Lower lobe of right lung (tissue), 2 donors: ENCODE data around the gene KLF7. TPM values are rescaled to one million over a fixed set of nuclear protein-coding genes. Genes with fewer than 3 reads are reported as not detected.

Source experiments
- ATAC-seq, 2 donors: fragments of 200-7000 bp; cut with Tn5 transposase; one replicate each; pipeline ENCODE4 v1.9.1; 2020 to 2022; ENCODE audit warnings: mild to moderate bottlenecking in 2 of 2, moderate library complexity in 2 of 2
- DNase-seq: peaks from one replicate; pipeline ENCODE4 v3.0.0-alpha.2; 2020
- H3K27ac ChIP-seq: fragments of 200-600 bp; one replicate; pipeline ENCODE4 v1.8.0; 2022
- H3K27me3 ChIP-seq: fragments of 200-600 bp; one replicate; pipeline ENCODE4 v1.8.0; 2022; ENCODE audit warnings: low read depth
- H3K36me3 ChIP-seq: fragments of 200-600 bp; one replicate; pipeline ENCODE4 v1.8.0; 2022; ENCODE audit warnings: mild to moderate bottlenecking
- H3K4me1 ChIP-seq: fragments of 200-600 bp; one replicate; pipeline ENCODE4 v1.8.0; 2022
- H3K4me3 ChIP-seq: fragments of 200-600 bp; one replicate; pipeline ENCODE4 v1.8.0; 2022; ENCODE audit warnings: mild to moderate bottlenecking
- H3K9me3 ChIP-seq: fragments of 200-600 bp; one replicate; pipeline ENCODE4 v1.8.0; 2022
- CTCF ChIP-seq: fragments of 200-600 bp; IDR thresholded peaks from one replicate; pipeline ENCODE4 v1.8.0; 2022; ENCODE audit warnings: antibody characterized with exemption, mild to moderate bottlenecking
- intact Hi-C: fragments of 100-400 bp; cut with DNase I; formaldehyde crosslinking; loops from one replicate; pipeline ENCODE4 v1.11.0; 2022
- total RNA-seq: library from RNA; stranded (reverse); fragmentation: NEBNext Ultra II Directional; extraction: Animal tissue kit (Norgen Biotek cat#: 25700); gene quantifications from one replicate; pipeline ENCODE4 v1.2.1, GENCODE V29; 2021
- donor health status: DM: no; HTN: yes; CAD: no; lungs with severe emphysema.

KLF7 gene
- total RNA-seq, 1 donor from 2014 or later, result 66.5 TPM

GRCh38 chr2:207049122-207049521 lies 116.6 kb downstream of the KLF7 start:
- Histone ChIP-seq H3K4me3 (no peak overlapping the region), H3K36me3 (no peaks in the 10 kb centered on the region), H3K27me3 (no peaks in the 10 kb centered on the region), H3K4me1 (peaks cover 7% of the 10 kb centered on the region), H3K9me3 (no peaks in the 10 kb centered on the region), H3K27ac (no peak overlapping the region)
- TF ChIP-seq CTCF, result no peak
- DNase-seq, result no peak
- intact Hi-C loops, result no loop called here
- ATAC-seq, result no peak

GRCh38 chr2:207048416-207048815 lies 117.3 kb downstream of the KLF7 start:
- Histone ChIP-seq H3K36me3 (no peaks in the 10 kb centered on the region), H3K4me3 (no peak overlapping the region), H3K4me1 (peaks cover 7% of the 10 kb centered on the region), H3K27me3 (no peaks in the 10 kb centered on the region), H3K9me3 (no peaks in the 10 kb centered on the region), H3K27ac (no peak overlapping the region)
- TF ChIP-seq CTCF, result no peak
- no peak for DNase-seq
- no peak for ATAC-seq
- intact Hi-C loops, result no loop called here

DNA sequence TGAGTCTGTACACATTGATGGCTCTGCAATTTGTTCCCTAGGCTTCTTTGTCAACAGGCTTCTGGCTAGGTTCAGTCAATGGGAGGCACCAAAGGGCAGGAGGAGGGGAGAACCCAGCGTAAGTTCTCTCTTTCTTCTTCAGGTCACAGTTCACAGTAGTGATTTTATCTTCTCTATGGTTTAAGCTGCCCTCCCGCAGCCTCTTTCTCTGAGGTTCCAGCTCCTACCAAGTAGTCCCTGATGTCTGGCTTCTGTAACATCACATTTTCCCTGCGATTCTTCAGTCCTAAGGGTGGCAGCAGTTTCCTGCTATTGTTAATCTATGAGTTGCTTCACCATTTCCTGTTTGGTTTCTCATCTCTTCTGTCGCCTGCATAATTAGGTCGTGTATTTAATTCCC lies 119.0 kb downstream of the KLF7 start:
- intact Hi-C loops, result no loop called here
- Histone ChIP-seq H3K4me1 (peaks cover 7% of the 10 kb centered on the region), H3K27me3 (no peaks in the 10 kb centered on the region), H3K9me3 (no peaks in the 10 kb centered on the region), H3K4me3 (no peak overlapping the region), H3K36me3 (no peaks in the 10 kb centered on the region), H3K27ac (no peak overlapping the region)
- ATAC-seq (peak; percentile 41 to 46), DNase-seq (no peak)
- peak; percentile 19 for TF ChIP-seq CTCF

DNA sequence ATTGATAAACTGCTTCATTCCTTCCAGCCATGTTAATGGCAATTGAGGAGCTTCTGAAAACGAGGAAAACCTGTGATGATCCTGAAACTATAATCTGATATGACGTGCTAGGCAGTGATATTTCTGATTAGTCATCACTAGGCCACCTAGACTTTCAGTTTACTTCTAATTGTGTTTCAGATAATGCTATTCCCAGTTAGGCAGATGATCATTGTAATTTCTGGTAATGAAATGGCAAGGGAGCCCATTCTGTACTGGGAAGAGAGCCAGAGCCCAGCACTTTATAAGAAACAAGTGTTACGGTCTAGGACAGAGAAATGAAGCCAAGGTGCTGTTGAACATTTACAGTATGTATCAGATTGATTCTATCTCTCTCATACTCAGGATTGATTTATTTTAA lies 120.2 kb downstream of the KLF7 start:
- Histone ChIP-seq H3K27me3 (no peaks in the 10 kb centered on the region), H3K4me3 (no peak overlapping the region), H3K9me3 (no peaks in the 10 kb centered on the region), H3K27ac (no peak overlapping the region), H3K4me1 (peaks cover 7% of the 10 kb centered on the region), H3K36me3 (no peaks in the 10 kb centered on the region)
- intact Hi-C loops, result no loop called here
- DNase-seq, result no peak
- ATAC-seq, result no peak
- no peak for TF ChIP-seq CTCF

DNA sequence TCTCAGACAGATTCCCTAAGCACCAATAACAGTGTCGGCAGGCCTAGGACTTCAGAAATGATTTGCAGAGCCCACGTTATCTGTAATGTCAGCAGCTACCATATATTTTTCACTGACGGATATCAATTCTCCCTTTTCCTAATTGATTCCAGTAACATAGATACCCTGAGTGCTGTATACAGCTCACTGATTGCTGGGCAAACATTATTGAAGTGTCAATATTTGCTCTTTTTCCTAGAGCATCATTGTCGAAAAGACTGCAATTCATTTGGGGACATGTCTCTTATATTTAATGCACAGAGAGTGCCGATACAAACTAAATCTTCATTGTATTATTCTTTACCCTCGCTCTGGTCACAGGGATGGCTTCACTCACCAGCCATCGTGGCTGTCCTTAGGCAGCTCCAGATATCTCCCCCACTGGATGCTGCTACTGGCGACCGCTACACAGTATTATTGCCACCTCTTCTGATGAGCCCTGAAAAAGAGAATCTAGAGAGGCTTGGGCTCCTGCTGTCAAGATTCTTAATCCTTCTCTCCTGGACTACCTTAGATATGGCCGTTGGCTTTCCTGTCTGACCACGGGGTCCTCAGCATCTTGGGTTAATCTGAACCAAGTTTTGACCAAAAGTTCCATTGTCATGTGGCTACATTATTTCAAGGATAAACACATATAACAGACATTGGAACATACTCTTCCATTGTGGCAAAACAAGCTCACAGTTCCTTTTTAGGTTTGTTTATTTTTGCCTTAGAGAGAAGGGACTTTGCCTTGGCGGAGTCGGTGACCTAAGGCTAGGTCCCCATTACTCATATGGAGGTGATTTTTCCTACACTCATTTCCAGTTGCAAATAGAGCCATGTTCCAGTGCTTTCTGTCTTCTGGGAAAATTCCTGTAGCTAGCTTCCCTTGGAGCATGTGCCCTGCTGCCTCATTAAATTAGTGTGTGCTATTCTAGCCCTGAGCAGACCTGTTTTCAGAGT lies 121.1 kb downstream of the KLF7 start:
- H3K4me3 ChIP-seq, result no peak overlapping the region
- no peaks in the 10 kb centered on the region for H3K36me3 ChIP-seq
- intact Hi-C loops, result no loop called here
- no peaks in the 10 kb centered on the region for H3K9me3 ChIP-seq
- TF ChIP-seq CTCF, result no peak
- peak in 1 of 2 donors; percentile 29 for ATAC-seq
- no peak for DNase-seq
- H3K27me3 ChIP-seq, result no peaks in the 10 kb centered on the region
- H3K4me1 ChIP-seq, result peaks cover 7% of the 10 kb centered on the region
- no peak overlapping the region for H3K27ac ChIP-seq
